GM19240 (cell line): ENCODE data around the gene TMEM270.
"Not testable (repeated sequence)": the region's sequence is repeated elsewhere in the genome, so short reads cannot be mapped to it uniquely, and the experiment has no call there.

ENCODE experiments used
- DNase-seq: peaks from one replicate; pipeline ENCODE4 v3.0.0; 2011; ENCODE audit warnings: low spot score; ENCODE audit not compliant: insufficient read length

The TMEM270 gene

DNA sequence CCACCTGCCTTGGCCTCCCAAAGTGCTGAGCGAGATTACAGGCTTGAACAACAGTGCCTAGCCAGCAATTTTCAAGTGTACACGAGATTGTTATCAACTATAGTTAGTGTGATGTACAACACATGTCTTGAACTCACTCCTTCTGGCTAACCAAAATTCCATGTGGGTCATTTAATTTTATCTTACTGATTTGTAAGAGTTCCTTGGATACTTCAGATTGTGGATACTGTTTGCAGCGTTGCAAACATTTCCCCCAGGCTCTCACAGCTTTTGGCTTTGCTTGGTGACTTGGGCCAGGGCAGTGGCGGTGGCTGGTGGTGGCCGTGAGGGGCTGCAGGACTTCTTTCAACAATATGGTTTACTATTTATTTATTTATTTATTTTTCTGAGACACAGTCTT, 8.5 kb upstream of the TMEM270 start:
- no peak for DNase-seq

DNA sequence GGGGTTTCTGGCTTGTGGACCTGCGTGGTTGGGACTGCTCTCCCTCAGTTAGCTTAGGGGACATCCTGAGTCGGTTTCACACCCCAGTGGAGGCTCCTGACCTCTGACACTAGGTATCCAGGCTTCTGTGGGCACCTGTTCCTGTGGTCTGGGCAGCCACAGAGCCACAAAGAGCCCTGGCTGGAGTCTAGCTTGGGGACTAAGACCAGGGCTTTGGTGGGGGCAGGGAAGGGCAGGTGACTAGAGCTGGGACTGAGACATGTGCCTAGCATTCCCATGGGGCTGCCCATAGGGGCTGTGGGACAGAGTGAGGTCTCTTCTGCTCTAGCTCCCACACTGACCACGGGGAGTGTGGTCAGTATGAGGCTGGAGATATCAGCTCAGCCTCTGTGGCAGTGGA, 4.0 kb upstream of the TMEM270 start:
- DNase-seq, result no peak

DNA sequence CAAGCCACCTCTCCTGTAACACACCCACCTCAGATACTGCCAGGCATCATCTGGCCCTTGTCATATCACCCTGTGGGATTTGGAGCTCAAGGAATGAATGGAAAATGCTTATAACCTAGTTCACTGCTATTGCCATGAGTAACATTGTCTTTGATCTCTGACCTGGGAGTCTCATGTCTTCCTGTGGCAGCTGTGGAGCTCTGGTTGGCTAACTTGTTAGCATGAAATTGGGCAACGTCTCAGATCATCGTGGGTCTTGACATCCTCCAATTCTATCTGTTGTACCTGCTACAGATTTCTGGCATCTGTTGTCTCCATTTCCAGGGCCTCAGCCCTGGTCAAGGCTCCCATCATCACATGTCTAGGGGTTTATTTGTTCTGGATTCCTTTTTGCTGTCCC, 2.2 kb upstream of the TMEM270 start:
- no peak for DNase-seq

DNA sequence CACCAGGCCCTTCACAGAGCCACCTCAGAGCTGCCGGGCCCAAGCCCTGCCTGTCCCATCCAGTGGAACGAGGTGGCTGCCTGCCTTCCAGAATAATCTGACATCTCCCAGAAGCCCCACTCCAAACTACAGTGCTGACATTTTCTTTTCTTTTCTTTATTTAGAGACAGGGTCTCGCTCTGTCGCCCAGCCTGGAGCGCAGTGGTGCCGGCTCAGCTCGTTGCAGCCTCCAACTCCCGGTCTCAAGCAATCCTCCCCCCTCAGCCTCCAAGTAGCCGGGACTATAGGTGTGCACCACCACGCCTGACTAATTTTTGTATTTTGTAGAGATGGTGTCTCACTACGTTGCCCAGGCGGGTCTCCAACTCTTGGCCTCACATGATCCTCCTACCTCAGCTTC, 346 bp downstream of the TMEM270 start:
- no peak for DNase-seq

DNA sequence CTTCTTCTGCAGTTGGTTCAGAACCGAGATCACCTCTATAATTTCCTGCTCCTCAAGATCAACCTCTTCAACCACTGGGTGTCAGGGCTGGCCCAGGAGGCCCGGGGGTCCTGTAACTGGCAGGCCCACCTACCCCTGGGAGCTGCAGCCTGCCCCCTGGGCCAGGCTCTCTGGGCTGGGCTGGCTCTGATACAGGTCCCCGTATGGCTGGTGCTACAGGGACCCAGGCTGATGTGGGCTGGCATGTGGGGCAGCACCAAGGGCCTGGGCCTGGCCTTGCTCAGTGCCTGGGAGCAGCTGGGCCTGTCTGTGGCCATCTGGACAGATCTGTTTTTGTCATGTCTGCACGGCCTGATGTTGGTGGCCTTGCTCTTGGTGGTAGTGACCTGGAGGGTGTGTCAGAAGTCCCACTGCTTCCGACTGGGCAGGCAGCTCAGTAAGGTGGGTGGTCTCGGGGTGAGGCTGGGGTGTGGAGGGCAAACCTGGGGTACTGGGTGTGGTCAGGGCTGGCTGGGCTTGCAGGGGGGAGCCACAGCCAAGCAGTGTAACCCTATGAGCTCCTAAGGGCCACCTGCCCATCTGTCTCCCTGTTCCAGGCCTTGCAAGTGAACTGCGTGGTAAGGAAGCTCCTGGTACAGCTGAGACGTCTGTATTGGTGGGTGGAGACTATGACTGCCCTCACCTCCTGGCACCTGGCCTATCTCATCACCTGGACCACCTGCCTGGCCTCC, 4.2 kb downstream of the TMEM270 start:
- no peak for DNase-seq

DNA sequence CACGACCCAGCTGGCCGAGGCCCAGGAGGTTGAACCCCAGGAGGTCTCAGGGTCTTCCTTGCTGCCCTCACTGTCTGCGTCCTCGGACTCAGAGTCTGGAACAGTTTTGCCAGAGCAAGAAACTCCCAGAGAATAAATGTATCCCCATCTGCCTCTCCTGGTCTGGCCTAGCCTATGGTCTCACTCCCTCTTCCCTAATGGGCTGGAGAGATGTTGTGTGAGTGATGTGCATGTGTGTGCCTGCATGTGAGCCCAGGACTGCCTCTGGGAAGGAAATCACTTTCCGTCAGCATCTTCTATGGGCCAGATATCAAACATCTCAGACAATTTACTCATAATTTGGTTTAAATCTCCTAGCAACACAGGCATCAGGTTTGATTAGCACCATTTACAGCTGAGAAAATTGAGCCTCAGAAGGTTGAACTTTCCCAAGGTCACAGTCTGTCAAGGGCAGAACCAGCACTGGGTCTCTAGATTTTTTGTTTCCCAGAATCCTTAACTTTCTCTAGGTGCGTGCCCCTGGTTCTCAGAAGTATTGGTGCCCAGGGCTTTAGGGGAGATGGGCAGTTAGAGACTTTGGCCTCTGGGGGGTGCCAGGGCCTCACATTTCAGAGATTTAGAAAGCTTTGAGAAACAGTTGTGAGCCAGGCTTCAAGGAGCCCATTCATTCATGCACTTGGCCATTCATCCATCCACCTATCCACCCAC, 4.9 kb downstream of the TMEM270 start:
- DNase-seq, result no peak

DNA sequence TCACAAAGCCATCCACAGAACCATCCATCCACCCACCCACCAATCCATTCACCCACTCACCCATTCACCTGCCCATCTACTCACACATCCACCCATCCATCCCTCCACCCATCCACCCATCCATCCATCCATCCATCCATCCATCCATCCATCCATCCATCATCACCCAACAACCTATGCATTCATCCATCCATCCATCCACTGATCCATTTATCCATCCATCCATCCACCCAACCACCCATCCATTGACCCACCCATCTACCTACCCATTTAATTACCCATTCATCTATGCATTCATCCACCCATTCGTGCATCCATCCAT, 5.4 kb downstream of the TMEM270 start:
- DNase-seq, result no peak

DNA sequence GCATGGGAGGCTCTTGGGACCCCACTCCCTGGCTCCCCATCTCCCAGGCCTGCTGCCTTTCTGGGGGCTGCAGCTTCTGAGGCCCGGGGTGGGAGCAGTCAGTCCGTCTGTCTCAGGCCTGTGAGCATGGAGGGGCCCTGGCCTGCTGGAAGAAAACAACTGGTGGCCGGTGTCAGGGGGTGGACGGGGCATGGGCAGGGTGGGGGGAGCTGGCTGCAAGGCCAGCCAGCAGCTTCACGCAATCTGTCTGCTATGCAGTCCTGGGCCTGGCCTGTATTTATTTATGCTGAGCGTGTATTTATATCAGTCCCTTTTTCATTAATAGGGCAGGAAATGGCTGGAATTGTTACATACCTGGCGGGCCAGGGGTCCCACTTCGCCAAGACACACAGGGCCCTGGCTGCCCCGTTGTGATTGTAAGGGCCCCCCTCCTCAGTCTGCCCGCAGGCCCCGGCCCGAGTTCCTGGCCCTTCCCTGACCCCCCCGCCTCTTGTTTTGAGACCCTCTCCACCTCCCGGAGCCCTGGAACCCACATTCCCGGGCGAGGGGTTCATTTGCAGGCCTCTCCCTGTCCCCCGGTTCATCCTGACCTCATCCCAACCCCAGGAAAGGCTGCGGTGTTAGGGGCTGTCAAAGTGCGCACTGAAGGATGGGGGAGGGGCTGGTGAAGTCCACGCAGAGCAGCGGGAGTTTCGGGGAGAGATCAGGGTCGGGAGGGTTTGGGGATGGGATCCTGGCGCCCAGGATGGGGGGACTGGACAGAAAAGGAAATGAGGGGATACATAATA, 8.2 kb downstream of the TMEM270 start:
- no peak for DNase-seq

DNA sequence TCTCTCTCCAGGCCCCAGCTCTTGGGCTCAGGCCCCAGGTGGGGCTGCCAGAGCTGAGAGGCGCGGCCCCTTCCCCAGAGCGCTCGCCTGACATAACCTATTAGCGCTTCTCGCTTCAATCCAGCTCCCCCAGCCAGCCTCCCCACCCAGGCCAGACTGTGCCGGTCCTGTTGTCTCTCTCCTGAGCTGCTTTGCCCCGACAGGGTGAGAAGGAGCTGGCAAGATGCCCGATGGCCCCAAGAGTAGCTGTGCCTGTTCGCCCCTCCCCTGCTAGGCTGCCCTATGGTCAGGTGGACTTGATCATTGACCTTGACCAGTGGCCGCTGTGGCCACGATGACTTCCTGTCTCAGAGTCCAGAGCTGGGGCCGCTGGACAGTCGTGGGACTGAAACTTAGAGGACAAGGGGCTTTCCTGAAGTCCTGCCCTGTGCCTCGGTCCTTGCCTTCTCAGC, 9.1 kb downstream of the TMEM270 start:
- DNase-seq, result no peak

DNA sequence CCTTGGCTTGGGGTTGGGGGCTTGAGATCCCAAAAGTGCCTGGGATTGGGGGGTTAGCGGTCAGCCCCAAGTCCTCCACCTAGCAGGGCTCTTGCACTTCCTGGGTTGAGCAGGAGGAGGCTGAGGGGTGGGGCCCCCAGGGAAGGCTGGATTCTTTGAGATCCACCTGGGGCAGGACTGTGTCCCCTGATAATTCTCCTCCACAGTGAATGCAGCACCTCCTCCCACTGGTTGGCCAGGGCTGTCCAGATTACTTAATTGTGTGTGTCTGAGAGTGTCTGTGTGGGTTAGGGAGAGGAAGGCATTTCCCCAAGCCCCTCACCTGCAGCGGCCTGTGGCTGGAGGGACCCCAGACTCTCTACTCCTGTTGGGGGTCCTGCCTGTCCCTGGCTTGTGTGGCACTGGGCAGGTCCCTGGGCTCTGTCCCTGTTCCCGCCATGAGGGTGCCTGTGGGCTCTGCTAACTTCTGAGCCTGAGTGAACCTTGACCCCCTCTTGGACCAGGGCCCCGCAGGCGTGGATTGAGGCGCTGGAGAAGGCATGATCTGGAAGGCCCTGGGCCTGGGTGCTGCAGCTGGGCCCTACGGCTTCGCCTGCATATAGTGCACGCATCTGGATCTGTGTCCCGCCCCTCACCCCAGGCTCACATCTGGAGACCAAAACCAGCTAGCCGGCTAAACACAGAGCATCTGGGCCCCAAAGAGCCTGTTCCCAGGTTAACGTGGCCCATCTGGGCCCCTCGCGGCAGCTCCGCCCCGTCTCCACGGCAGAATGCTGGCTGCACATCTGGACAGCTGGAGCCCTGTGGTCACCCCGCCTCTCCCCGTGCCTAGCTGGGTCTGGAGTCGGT, 10.4 kb downstream of the TMEM270 start:
- no peak for DNase-seq

DNA sequence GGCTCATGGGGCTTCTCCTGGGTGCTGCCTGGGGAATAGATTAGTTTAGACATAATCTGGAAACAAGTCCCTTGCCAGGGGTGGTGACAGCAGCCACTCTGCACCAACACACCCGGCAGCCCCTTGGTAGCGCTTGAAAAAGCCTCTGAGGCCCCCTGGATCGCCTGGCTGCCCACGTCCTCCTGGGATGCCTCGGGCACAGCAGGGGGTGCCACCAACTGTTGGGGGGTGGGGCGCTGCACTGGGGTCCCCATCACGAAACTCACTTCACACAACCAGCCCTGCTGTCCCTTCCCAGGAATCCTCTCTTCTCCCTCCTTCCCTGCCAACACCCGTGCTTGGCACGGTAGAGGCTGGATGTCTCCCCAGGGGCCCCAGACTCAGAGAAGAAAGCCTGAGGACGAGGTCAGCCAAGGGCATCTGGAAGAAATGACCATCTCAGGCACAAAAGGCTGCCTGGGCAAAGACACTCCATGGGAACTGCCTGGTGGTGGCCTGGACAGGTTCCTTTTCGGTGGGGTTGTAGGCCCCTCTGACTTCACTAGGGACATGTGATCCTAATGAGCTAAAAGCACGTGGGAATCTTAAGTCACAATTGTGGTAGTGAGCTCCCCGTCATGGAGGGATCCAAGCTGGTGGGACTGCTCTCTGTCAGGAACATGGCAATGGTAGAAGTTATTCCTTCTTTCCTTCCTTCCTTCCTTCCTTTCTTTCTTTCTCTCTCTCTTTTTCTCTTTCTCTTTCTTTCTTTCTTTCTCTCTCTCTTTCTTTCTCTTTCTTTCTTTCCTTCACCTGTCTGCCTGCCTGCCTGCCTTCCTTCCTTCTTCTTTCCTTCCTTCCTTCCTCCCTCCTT, 11.3 kb downstream of the TMEM270 start:
- no peak for DNase-seq

DNA sequence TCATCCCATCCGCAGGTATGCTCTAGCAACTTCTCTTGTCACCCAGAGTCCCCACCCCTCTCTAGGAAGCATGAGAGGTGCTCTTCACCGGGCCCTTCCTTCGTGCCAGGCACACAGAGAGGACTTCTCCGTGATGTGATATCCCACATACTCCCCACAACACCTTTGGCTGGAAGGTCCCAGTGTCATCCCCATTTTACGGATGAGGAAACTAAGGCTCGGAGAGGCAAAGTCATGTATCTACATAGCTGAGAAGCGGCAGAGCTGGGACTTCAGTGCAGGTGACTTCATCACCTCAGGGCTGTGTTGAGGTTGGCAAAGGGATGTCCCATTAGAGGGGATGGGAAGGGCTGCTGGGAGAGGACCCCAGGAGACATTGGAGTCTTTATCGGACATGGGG, 15.4 kb downstream of the TMEM270 start:
- DNase-seq, result no peak

DNA sequence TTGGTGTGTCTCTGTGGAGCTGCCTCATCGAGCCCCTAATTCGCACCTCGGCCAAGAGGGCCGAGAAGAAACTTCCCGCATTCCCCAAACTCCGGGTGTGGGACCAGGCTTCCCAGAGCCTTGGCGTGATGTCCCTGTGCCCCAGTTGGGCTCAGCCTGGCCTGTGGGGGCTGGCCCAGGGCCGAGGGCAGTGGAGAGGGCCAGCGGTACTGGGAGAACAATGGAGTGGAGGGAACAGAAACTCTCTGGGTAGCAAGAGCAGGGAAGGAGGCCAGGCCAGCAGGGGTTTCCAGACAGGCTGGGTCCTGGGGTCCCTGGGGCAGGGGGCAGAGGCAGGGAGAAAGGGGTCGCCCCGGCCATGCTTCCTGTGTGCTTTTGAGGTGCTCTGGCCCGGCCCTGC, 16.0 kb downstream of the TMEM270 start:
- no peak for DNase-seq

DNA sequence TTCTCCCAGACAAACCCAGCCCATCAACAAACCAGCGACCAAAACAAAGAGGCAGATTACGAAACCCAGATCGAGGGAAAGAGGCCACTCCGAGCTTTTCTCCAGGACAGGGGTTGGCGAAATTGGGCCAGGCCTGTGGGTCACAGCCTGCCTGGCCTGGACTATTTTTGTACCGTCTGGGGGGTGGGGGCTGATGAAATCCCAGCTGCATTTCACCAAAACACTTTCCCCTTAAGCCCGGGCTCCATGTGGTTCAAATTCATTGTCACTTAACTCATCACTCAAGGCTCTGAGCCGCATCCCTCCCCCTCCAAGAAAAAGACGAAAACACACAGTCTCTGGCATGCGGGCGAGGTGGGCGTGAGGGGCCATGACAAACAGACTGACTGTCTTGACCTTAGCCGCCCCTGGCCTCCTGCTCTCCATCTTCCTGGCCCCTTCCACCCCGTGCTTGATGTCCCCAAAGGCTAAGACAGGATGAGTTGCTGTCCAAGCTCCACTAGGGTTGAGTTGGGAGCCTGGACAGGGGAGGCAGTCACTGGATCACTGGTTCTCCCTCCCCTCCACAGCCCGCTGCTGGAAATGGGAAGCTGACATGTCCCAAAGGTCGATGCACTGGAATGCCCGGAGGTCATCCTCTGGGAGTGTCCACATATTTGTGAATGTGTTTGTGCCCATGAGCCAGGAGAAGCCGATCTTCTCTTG, 19.2 kb downstream of the TMEM270 start:
- no peak for DNase-seq

DNA sequence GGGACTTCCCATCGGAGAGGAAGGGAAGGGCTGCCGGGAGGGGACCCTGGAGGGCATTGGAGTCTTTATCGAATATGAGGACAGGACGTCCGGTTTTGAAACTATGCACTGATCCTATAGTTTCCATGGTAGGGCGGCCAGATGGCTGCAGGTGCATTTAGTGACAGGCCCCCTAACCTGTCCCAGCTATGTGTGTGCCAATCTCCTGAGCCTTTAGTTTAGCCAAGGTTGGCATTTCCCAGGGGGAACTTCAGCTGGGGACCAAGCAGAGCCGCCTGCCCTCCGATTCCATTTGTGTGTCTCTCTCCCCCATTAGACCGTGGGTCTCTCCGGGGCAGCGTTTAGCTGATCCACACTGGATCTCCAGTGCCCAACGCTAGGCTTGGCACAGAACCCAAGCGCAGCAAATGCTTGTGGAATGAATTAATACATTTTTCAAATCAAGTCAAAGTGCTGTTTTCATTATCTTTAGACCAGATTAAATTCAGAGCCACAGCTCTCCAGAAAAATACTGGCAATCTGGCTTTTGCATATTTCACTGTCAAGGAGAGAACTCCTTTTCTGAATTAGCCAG, 19.9 kb downstream of the TMEM270 start:
- no peak for DNase-seq

DNA sequence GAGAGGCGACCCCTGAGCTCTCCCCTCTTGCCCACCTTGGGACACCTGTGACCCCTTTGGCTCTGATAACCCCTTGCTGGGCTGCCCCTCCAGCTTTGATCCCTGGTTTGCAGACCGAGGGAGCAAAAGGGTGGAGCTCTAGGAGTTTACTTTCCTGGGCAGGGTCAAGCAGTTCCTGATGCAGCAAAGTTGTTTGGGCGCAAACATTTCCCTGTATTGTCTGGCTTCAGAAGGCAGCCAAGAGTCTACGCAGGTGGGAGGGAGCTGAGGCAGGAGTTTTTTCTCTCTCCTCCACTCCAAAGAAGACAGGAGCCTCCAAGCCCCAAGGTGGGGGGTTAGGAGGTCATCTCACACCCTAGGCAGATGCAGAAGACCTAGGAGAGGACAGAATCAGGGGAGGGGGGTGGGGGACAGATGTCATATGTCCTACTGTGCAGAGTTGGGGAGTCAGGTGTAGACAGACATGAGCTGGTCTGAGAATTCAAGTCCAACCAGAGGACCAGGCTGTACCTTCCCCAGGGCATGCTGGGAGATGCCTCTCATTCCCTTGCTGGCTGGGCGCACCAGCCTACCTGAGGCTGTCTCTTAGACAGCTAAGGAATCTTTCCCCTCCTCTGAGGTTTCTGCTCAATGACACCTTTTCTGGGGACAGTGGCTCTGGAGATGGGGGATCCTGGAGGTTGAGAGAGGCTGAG, 20.5 kb downstream of the TMEM270 start:
- no peak for DNase-seq

DNA sequence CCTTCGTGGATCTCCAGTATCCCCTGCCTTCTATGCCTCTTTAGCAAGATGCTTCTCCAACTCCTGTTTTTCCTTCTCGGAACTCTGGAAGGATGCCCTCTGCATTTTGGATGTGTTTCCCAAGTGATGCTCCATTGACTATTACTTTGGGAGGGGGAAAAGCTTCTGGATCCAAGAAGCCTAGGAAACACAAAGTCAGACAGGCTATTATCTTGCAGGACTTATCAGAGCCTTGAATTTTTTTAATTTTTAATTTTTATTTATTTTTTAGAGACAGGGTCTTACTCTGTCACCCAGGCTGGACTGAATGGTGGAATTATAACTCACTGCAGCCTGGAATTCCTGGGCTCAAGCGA, 21.1 kb downstream of the TMEM270 start:
- DNase-seq, result no peak

DNA sequence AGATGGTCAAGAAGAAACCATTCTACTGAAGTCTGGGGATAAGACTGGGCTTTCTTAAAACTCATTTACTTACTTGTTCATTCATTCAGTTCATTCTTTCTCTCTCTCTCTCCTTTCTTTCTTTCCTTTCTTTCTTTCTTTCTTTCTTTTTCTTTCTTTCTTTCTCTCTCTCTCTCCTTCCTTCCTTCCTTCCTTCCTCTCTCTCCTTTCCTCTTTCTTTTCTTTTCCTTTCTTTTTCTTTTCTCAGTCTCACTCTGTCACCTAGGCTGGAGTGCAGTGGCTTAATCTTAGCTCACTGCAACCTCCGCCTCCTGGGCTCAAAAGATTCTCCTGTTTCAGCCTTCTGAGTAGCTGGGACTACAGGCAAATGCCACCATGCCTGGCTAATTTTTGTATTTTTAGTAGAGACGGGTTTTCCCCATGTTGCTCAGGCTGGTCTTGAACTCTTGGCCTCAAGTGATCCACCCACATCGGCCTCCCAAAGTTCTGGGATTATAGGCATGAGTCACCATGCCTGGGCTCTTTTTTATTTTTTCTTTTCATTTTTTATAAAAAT, 24.0 kb downstream of the TMEM270 start:
- DNase-seq, result not testable (repeated sequence)
